Measurements from ENCODE around the gene MGST3. TPM values are rescaled to one million over a fixed set of nuclear protein-coding genes. Genes with fewer than 3 reads are reported as not detected.

MGST3 gene
- total RNA-seq, 2 donors from 2014 or later, result 160 to 252 TPM

DNA sequence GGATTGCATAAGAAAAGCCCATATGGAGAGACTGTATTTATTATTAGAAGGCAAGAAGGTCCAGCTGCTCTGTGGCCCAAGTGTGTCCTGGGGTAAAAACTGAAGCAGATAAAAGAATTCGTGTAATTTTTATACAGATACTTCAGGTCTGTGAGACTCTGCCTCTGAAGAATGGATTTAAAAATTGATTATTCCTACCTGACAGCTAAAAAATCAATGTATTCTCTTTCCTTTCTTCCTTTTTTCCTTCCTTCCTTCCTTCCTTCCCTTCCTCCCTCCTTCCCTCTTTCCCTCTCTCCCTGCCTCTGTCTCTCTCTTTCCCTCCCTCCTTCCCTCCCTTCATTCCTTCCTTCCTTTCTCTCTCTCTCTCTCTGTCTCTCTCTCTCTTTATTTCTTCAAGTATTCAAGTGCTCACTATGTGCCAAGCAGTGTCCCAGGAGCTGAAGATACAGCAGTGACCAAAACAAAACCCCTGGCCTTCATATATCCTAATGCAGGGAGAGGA is 11.3 kb upstream of the MGST3 start:
- Histone ChIP-seq H3K36me3 (no peaks in the 10 kb centered on the region), H3K27me3 (replicated peaks; ENCODE audit: insufficient read depth) (no peaks in the 10 kb centered on the region), H3K4me3 (no peak overlapping the region), H3K4me1 (ENCODE audit: control insufficient read depth in 1 of 2, low read depth in 2 of 2) (no peaks in the 10 kb centered on the region), H3K27ac (no peak overlapping the region), H3K9me3 (no peaks in the 10 kb centered on the region)
- DNase-seq (ENCODE audit: low spot score) (no peak), ATAC-seq (ENCODE audit: insufficient number of reproducible peaks, low FRiP score, low read depth) (no peak)
- TF ChIP-seq CTCF (IDR thresholded peaks at IDR 0.05), result no peak

GRCh38 chr1:165623624-165624023 is 7.4 kb upstream of the MGST3 start:
- no peak overlapping the region for H3K27ac ChIP-seq
- no peak for ATAC-seq (ENCODE audit: insufficient number of reproducible peaks, low FRiP score, low read depth)
- no peaks in the 10 kb centered on the region for H3K4me1 ChIP-seq (ENCODE audit: control insufficient read depth in 1 of 2, low read depth in 2 of 2)
- TF ChIP-seq CTCF (IDR thresholded peaks at IDR 0.05), result no peak
- H3K27me3 ChIP-seq (replicated peaks; ENCODE audit: insufficient read depth), result no peaks in the 10 kb centered on the region
- H3K9me3 ChIP-seq, result no peaks in the 10 kb centered on the region
- H3K36me3 ChIP-seq, result no peaks in the 10 kb centered on the region
- H3K4me3 ChIP-seq, result no peak overlapping the region
- no peak for DNase-seq (ENCODE audit: low spot score)

DNA sequence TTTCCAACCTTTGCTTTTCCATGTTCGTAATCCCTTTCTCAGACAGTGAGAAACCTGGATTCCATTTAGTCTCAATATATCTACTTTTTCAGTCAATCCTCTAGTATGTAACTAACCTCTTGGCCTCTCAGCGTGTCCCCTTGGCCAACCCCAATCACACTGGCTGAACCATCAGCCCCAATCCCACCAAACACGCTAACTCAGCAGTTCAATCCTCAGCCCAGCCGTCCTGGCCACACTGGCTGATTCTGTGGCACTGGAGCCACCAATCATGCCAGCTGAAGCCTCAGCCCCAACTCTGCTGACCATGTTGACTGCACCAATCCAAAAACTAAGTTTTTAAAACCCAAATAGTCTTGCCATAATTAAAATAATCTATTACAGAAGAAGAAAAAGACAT is 6.6 kb upstream of the MGST3 start:
- Histone ChIP-seq H3K27me3 (replicated peaks; ENCODE audit: insufficient read depth) (no peaks in the 10 kb centered on the region), H3K36me3 (no peaks in the 10 kb centered on the region), H3K4me3 (no peak overlapping the region), H3K9me3 (no peaks in the 10 kb centered on the region), H3K27ac (no peak overlapping the region), H3K4me1 (ENCODE audit: control insufficient read depth in 1 of 2, low read depth in 2 of 2) (no peaks in the 10 kb centered on the region)
- ATAC-seq (ENCODE audit: insufficient number of reproducible peaks, low FRiP score, low read depth) (no peak), DNase-seq (ENCODE audit: low spot score) (no peak)
- TF ChIP-seq CTCF (IDR thresholded peaks at IDR 0.05), result no peak

DNA sequence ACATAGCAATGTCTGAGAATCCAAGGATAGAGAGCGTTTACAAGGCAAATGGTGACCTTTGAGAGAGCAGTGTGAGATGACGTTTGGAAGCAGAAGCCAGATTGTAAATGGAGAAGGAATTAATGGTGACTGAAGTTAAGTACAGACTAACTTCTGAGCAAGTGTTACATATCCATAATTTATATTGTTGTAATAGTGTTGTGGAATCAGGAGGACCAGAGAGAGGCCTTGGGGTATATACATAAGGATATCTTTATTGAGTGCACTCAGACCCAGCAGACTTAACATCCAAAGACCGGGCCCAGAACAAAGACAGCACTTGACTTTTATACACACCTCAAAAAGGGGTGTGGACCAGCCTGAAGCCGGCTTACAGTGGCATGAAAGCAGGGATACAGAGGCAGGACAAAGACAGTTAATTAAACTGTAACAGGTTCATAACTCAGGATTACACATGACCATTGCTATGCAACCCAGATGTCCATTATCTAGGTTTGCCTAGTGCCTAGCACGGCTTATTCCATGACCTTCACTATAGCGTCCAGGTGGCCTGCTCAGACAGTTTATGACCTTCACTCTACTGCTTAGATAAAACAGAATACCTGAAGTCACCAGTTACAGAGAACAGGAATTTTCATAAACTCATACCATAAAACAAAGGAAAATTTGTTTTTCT is 2.7 kb upstream of the MGST3 start:
- no peak for DNase-seq (ENCODE audit: low spot score)
- Histone ChIP-seq H3K4me3 (no peak overlapping the region), H3K27me3 (replicated peaks; ENCODE audit: insufficient read depth) (no peaks in the 10 kb centered on the region), H3K4me1 (ENCODE audit: control insufficient read depth in 1 of 2, low read depth in 2 of 2) (peaks cover 4 to 8% of the 10 kb centered on the region in 2 donors), H3K27ac (no peak overlapping the region), H3K36me3 (no peaks in the 10 kb centered on the region), H3K9me3 (no peaks in the 10 kb centered on the region)
- no peak for TF ChIP-seq CTCF (IDR thresholded peaks at IDR 0.05)
- no peak for ATAC-seq (ENCODE audit: insufficient number of reproducible peaks, low FRiP score, low read depth)

GRCh38 chr1:165629151-165629550 is 1.9 kb upstream of the MGST3 start:
- Histone ChIP-seq H3K27me3 (replicated peaks; ENCODE audit: insufficient read depth) (no peaks in the 10 kb centered on the region), H3K4me1 (ENCODE audit: control insufficient read depth in 1 of 2, low read depth in 2 of 2) (peaks cover 7 to 16% of the 10 kb centered on the region in 2 donors), H3K9me3 (no peaks in the 10 kb centered on the region), H3K27ac (no peak overlapping the region), H3K36me3 (no peaks in the 10 kb centered on the region), H3K4me3 (no peak overlapping the region)
- no peak for DNase-seq (ENCODE audit: low spot score)
- no peak for TF ChIP-seq CTCF (IDR thresholded peaks at IDR 0.05)
- no peak for ATAC-seq (ENCODE audit: insufficient number of reproducible peaks, low FRiP score, low read depth)
